Measurements from ENCODE around the gene UGT1A10.

UGT1A10 gene

GRCh38 chr2:233814056-233814835 lies 178.0 kb downstream of the UGT1A10 start:
- H3K79me2 ChIP-seq (ENCODE audit: insufficient read depth, low read length): no peaks in the 10 kb centered on the region
- no peak overlapping the region for H3K4me3 ChIP-seq (ENCODE audit: low read depth in 1 of 2, low read length in 2 of 2)
- H2AFZ ChIP-seq (ENCODE audit: low read depth, low read length): no peak overlapping the region
- peaks cover 20% of the 10 kb centered on the region for H3K27me3 ChIP-seq (ENCODE audit: insufficient read depth, low read length, poor library complexity)
- H4K20me1 ChIP-seq (ENCODE audit: insufficient read depth, low read length): no peaks in the 10 kb centered on the region
- DNase-seq: no peak
- no peak for ATAC-seq (ENCODE audit: insufficient read depth, low read depth)
- no peak overlapping the region for H3K9ac ChIP-seq (ENCODE audit: low read depth, low read length)
- H3K4me1 ChIP-seq (ENCODE audit: insufficient read depth, low read length): no peaks in the 10 kb centered on the region
- H3K27ac ChIP-seq (ENCODE audit: low read length): no peak overlapping the region
- no peak overlapping the region for H3K4me2 ChIP-seq (ENCODE audit: insufficient read depth, low read length)
- H3K9me3 ChIP-seq (ENCODE audit: insufficient read depth, low read length, severe bottlenecking): no peaks in the 10 kb centered on the region
- H3K36me3 ChIP-seq (ENCODE audit: insufficient read depth, low read length): no peaks in the 10 kb centered on the region
- no peak for TF ChIP-seq EZH2 (IDR thresholded peaks at IDR 0.05; ENCODE audit: borderline replicate concordance, low read depth, low read length, severe bottlenecking)
- no peak for TF ChIP-seq CTCF (IDR thresholded peaks at IDR 0.05; ENCODE audit: borderline replicate concordance, extremely low read depth, low read length, poor library complexity, severe bottlenecking)

GRCh38 chr2:233815861-233816260 lies 179.6 kb downstream of the UGT1A10 start:
- Histone ChIP-seq H3K9ac (ENCODE audit: low read depth, low read length) (no peak overlapping the region), H3K4me3 (ENCODE audit: low read depth in 1 of 2, low read length in 2 of 2) (no peak overlapping the region), H3K27me3 (ENCODE audit: insufficient read depth, low read length, poor library complexity) (peaks cover 13% of the 10 kb centered on the region), H3K4me1 (ENCODE audit: insufficient read depth, low read length) (no peaks in the 10 kb centered on the region), H2AFZ (ENCODE audit: low read depth, low read length) (no peak overlapping the region), H3K79me2 (ENCODE audit: insufficient read depth, low read length) (no peaks in the 10 kb centered on the region), H3K4me2 (ENCODE audit: insufficient read depth, low read length) (no peak overlapping the region), H3K36me3 (ENCODE audit: insufficient read depth, low read length) (no peaks in the 10 kb centered on the region), H3K9me3 (ENCODE audit: insufficient read depth, low read length, severe bottlenecking) (no peaks in the 10 kb centered on the region), H4K20me1 (ENCODE audit: insufficient read depth, low read length) (no peaks in the 10 kb centered on the region), H3K27ac (ENCODE audit: low read length) (no peak overlapping the region)
- no peak for ATAC-seq (ENCODE audit: insufficient read depth, low read depth)
- no peak for TF ChIP-seq CTCF (IDR thresholded peaks at IDR 0.05; ENCODE audit: borderline replicate concordance, extremely low read depth, low read length, poor library complexity, severe bottlenecking)
- TF ChIP-seq EZH2 (IDR thresholded peaks at IDR 0.05; ENCODE audit: borderline replicate concordance, low read depth, low read length, severe bottlenecking): no peak
- no peak for DNase-seq

- H3K4me2 ChIP-seq (ENCODE audit: insufficient read depth, low read length): no peak overlapping the region
Measured at GRCh38 chr2:233816334-233816733, 180.1 kb downstream of the UGT1A10 start.

More at GRCh38 chr2:233816334-233816733, 180.1 kb downstream of the UGT1A10 start:
- Histone ChIP-seq H4K20me1 (ENCODE audit: insufficient read depth, low read length) (no peaks in the 10 kb centered on the region), H3K27ac (ENCODE audit: low read length) (no peak overlapping the region), H3K9me3 (ENCODE audit: insufficient read depth, low read length, severe bottlenecking) (no peaks in the 10 kb centered on the region), H3K9ac (ENCODE audit: low read depth, low read length) (no peak overlapping the region), H3K79me2 (ENCODE audit: insufficient read depth, low read length) (no peaks in the 10 kb centered on the region), H3K36me3 (ENCODE audit: insufficient read depth, low read length) (no peaks in the 10 kb centered on the region), H3K4me1 (ENCODE audit: insufficient read depth, low read length) (no peaks in the 10 kb centered on the region), H3K27me3 (ENCODE audit: insufficient read depth, low read length, poor library complexity) (peaks cover 10% of the 10 kb centered on the region), H2AFZ (ENCODE audit: low read depth, low read length) (no peak overlapping the region), H3K4me3 (ENCODE audit: low read depth in 1 of 2, low read length in 2 of 2) (no peak overlapping the region)
- ATAC-seq (ENCODE audit: insufficient read depth, low read depth) (no peak), DNase-seq (no peak)
- TF ChIP-seq EZH2 (IDR thresholded peaks at IDR 0.05; ENCODE audit: borderline replicate concordance, low read depth, low read length, severe bottlenecking): no peak
- TF ChIP-seq CTCF (IDR thresholded peaks at IDR 0.05; ENCODE audit: borderline replicate concordance, extremely low read depth, low read length, poor library complexity, severe bottlenecking): no peak
